ENCODE data around the gene INKA2. TPM values are rescaled to one million over a fixed set of nuclear protein-coding genes. Genes with fewer than 3 reads are reported as not detected.

Gene INKA2
- total RNA-seq, 1 donor from 2014 or later = 5.5 TPM

GRCh38 chr1:111733992-111734341, 5.2 kb downstream of the INKA2 start:
- Mint-ChIP-seq H3K27me3 (ENCODE audit: unreplicated experiment) (no peaks in the 10 kb centered on the region), H3K4me3 (ENCODE audit: unreplicated experiment) (no peak overlapping the region), H3K9me3 (ENCODE audit: unreplicated experiment) (no peaks in the 10 kb centered on the region), H3K27ac (ENCODE audit: unreplicated experiment) (no peak overlapping the region), H3K4me1 (ENCODE audit: unreplicated experiment) (peaks cover 16% of the 10 kb centered on the region), H3K36me3 (ENCODE audit: unreplicated experiment) (no peaks in the 10 kb centered on the region)
- DNase-seq (ENCODE audit: extremely low spot score, unreplicated experiment) = no peak
- no peak for TF ChIP-seq CTCF (IDR thresholded peaks at IDR 0.05)

GRCh38 chr1:111733183-111733991, 5.8 kb downstream of the INKA2 start:
- Mint-ChIP-seq H3K36me3 (ENCODE audit: unreplicated experiment) (no peaks in the 10 kb centered on the region), H3K9me3 (ENCODE audit: unreplicated experiment) (no peaks in the 10 kb centered on the region), H3K4me3 (ENCODE audit: unreplicated experiment) (no peak overlapping the region), H3K27ac (ENCODE audit: unreplicated experiment) (no peak overlapping the region), H3K27me3 (ENCODE audit: unreplicated experiment) (no peaks in the 10 kb centered on the region), H3K4me1 (ENCODE audit: unreplicated experiment) (peaks cover 13% of the 10 kb centered on the region)
- no peak for TF ChIP-seq CTCF (IDR thresholded peaks at IDR 0.05)
- peak; percentile 76 for DNase-seq (ENCODE audit: extremely low spot score, unreplicated experiment)

- H3K4me1 Mint-ChIP-seq (ENCODE audit: unreplicated experiment) = peaks cover 10% of the 10 kb centered on the region
- no peaks in the 10 kb centered on the region for H3K36me3 Mint-ChIP-seq (ENCODE audit: unreplicated experiment)
- TF ChIP-seq CTCF (IDR thresholded peaks at IDR 0.05) = no peak
- DNase-seq (ENCODE audit: extremely low spot score, unreplicated experiment) = peak; percentile 63
- no peak overlapping the region for H3K4me3 Mint-ChIP-seq (ENCODE audit: unreplicated experiment)
- no peak overlapping the region for H3K27ac Mint-ChIP-seq (ENCODE audit: unreplicated experiment)
- H3K27me3 Mint-ChIP-seq (ENCODE audit: unreplicated experiment) = no peaks in the 10 kb centered on the region
- no peaks in the 10 kb centered on the region for H3K9me3 Mint-ChIP-seq (ENCODE audit: unreplicated experiment)
These were observed 6.5 kb downstream of the INKA2 start for GRCh38 chr1:111732718-111733117.

- peaks cover 6% of the 10 kb centered on the region for H3K4me1 Mint-ChIP-seq (ENCODE audit: unreplicated experiment)
- H3K27me3 Mint-ChIP-seq (ENCODE audit: unreplicated experiment) = no peaks in the 10 kb centered on the region
- peak; percentile 59 for DNase-seq (ENCODE audit: extremely low spot score, unreplicated experiment)
- no peaks in the 10 kb centered on the region for H3K9me3 Mint-ChIP-seq (ENCODE audit: unreplicated experiment)
- H3K27ac Mint-ChIP-seq (ENCODE audit: unreplicated experiment) = no peak overlapping the region
- no peaks in the 10 kb centered on the region for H3K36me3 Mint-ChIP-seq (ENCODE audit: unreplicated experiment)
- TF ChIP-seq CTCF (IDR thresholded peaks at IDR 0.05) = no peak
- no peak overlapping the region for H3K4me3 Mint-ChIP-seq (ENCODE audit: unreplicated experiment)
These were observed 7.2 kb downstream of the INKA2 start for GRCh38 chr1:111731956-111732355.

- H3K36me3 Mint-ChIP-seq (ENCODE audit: unreplicated experiment) = no peaks in the 10 kb centered on the region
- no peak for TF ChIP-seq CTCF (IDR thresholded peaks at IDR 0.05)
- peak; percentile 63 for DNase-seq (ENCODE audit: extremely low spot score, unreplicated experiment)
- H3K27me3 Mint-ChIP-seq (ENCODE audit: unreplicated experiment) = no peaks in the 10 kb centered on the region
- no peaks in the 10 kb centered on the region for H3K9me3 Mint-ChIP-seq (ENCODE audit: unreplicated experiment)
- no peak overlapping the region for H3K4me3 Mint-ChIP-seq (ENCODE audit: unreplicated experiment)
- H3K27ac Mint-ChIP-seq (ENCODE audit: unreplicated experiment) = no peak overlapping the region
- H3K4me1 Mint-ChIP-seq (ENCODE audit: unreplicated experiment) = peaks cover 6% of the 10 kb centered on the region
These were observed 8.5 kb downstream of the INKA2 start for GRCh38 chr1:111730706-111731105.

Measured in osteocyte (in vitro differentiated cells).